ENCODE data around the gene KRTAP5-8.
A peak's percentile ranks its signal among the peaks of the same experiment; 100 is the strongest.
"Not testable (repeated sequence)": the region's sequence is repeated elsewhere in the genome, so short reads cannot be mapped to it uniquely, and the experiment has no call there.

KRTAP5-8 gene, protein sequence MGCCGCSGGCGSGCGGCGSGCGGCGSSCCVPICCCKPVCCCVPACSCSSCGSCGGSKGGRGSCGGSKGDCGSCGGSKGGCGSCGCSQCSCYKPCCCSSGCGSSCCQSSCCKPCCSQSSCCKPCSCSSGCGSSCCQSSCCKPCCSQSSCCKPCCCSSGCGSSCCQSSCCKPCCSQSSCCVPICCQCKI

DNA sequence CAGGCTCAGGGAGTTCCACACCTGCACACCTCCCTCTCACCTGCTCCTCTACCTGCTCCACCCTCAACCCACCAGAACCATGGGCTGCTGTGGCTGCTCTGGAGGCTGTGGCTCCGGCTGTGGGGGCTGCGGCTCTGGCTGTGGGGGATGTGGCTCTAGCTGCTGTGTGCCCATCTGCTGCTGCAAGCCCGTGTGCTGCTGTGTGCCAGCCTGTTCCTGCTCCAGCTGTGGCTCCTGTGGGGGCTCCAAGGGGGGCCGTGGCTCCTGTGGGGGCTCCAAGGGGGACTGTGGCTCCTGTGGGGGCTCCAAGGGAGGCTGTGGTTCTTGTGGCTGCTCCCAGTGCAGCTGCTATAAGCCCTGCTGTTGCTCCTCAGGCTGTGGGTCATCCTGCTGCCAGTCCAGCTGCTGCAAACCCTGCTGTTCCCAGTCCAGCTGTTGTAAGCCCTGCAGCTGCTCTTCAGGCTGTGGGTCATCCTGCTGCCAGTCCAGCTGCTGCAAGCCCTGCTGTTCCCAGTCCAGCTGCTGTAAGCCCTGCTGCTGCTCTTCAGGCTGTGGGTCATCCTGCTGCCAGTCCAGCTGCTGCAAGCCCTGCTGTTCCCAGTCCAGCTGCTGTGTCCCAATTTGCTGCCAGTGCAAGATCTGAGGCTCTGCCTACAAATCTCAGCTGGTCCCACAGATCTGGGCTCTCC, at the start of gene KRTAP5-8:
Gene KRTAP5-8, plus strand, starts transcription at position 49 of the 689 bp plus-strand sequence. Its CDS starts 31 bp downstream, at position 80.
- not testable (repeated sequence) for H3K9me3 Mint-ChIP-seq, H3K27me3 Mint-ChIP-seq, H3K4me1 Mint-ChIP-seq, H3K27ac Mint-ChIP-seq, H3K4me3 Mint-ChIP-seq, H3K36me3 Mint-ChIP-seq

DNA sequence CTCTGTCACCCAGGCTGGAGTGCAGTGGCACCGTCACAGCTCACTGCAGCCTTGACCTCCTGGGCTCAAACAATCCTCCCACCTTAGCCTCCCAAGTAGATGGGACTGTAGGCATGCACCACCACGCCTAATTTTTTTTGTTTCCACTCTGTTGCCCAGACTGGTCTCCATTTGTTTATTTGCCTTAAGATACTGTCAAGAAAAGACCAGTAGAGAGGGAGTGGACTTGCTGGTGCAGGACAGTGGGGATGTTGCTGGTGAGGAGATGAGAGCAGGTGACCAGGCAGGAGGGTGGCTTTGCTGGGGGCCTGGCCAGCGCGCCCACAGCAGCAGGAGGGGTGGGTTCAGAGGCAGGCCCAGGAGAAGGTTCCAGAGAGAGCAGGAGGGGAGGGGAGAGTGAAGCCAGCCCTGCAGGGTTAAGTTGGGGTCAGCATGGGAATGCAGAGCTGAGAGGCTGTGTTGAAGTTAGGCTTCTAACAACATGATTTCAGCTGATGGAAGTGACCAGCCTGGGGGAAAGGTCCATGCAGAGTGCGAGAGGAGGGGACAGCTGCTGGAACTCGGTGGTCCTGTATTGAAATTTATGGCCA, 49.0 kb upstream of the KRTAP5-8 start:
- no peaks in the 10 kb centered on the region for H3K9me3 Mint-ChIP-seq
- peaks cover 11% of the 10 kb centered on the region for H3K4me1 Mint-ChIP-seq
- no peak overlapping the region for H3K27ac Mint-ChIP-seq
- no peak overlapping the region for H3K4me3 Mint-ChIP-seq
- peaks cover 46% of the 10 kb centered on the region for H3K36me3 Mint-ChIP-seq
- no peaks in the 10 kb centered on the region for H3K27me3 Mint-ChIP-seq

DNA sequence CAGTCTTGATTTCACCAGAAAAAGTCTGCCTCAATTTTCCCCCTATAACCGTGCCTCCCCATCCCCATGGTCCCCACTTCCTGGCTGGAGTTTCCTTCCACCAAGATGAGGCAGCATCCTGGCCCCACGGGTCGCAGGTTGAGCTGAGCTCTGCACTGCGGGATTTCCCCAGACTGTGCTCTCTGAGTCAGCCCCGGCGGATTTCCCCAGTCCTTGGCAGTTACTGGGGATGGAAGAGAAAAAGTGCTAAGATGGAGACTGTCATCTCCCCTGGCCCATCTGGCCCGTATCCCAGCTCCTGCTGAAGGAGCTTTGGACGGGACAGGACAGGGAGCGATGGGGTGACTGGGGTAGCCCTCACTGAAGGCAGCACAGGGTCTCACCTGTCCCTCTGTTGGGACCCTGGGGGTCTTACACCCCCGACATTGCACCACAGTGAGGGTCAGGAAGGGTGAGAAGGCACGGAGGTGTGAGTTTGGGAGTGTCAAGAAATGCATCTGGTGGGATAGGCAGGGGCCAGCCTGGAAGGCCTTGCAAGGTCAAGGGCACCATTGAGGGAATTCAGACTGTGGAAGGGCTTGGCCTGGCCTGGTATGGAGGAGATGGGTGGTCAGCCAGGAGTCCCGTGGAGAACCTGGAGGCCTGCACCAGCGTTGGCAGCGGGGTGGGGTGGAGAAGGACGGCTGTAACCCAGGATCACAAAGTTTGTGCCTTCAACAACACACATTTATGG, 48.3 kb upstream of the KRTAP5-8 start:
- no peaks in the 10 kb centered on the region for H3K9me3 Mint-ChIP-seq
- H3K27me3 Mint-ChIP-seq = no peaks in the 10 kb centered on the region
- peaks cover 42% of the 10 kb centered on the region for H3K36me3 Mint-ChIP-seq
- peak overlapping the region; percentile 73 for H3K27ac Mint-ChIP-seq
- peaks cover 11% of the 10 kb centered on the region for H3K4me1 Mint-ChIP-seq
- no peak overlapping the region for H3K4me3 Mint-ChIP-seq

DNA sequence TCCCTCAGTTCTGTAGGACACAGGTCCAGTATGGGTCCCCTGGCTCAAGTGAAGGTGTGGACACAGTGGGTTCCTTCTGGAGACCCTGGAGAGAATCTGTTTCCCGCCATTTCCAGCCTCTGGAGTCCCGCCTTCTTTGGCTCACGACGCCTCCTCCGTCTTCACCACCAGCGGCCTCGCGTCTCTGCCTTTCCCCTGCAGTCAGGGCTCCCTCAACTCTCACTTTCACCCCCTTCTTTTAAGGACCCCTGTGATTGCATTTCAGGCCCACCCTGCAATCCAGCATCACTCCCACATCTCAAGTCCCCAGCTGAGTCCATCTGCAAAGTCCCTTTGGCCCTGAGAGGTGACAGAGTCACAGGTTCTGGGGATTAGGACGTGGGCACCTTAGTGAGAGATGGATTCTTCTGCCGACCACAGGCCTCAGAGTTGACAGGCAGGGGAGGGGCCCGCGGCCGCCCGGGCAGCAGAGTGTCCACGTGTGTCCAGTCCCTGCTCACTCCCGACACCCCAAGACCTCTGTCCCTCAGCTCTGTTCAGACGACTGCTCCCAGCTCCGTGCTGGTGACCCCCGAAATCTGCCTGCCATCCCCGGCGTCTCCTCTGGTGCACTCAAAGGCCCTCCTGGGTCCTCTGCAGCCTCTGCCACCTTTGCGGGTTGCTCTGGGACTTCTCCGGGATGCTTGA, 47.6 kb upstream of the KRTAP5-8 start:
- H3K4me1 Mint-ChIP-seq = peaks cover 11% of the 10 kb centered on the region
- no peaks in the 10 kb centered on the region for H3K27me3 Mint-ChIP-seq
- no peak overlapping the region for H3K4me3 Mint-ChIP-seq
- no peak overlapping the region for H3K27ac Mint-ChIP-seq
- peaks cover 44% of the 10 kb centered on the region for H3K36me3 Mint-ChIP-seq
- H3K9me3 Mint-ChIP-seq = no peaks in the 10 kb centered on the region

DNA sequence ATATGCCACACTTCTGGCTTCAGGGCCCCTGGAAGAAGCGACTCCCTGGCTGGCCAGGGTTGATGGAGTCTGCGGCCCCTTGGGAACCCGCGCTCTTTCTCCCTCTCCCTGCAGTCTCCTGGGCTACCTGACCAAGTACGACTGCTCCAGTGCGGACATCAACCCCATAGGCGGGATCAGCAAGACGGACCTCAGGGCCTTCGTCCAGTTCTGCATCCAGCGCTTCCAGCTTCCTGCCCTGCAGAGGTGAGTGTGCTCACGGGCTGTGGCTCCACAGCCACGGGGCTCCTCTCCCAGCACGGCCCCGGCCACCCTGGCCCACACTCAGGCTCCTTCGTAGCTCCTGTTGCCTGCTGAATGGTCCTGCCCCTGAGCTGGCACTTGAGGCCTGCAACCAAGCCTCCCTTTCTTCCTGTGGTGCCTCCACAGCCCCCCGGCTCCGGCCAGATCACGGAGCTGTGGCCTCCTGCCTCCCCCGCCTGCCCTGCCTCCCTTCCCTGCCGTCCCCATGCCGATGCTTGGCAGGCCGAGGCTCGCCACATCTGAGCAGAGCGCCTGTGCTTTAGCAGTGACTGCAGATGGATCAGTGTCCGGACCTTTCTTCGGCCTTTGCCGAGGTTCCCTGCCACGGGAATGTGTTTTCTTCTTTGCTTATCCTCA, 47.0 kb upstream of the KRTAP5-8 start:
- no peaks in the 10 kb centered on the region for H3K27me3 Mint-ChIP-seq
- H3K27ac Mint-ChIP-seq = no peak overlapping the region
- H3K9me3 Mint-ChIP-seq = no peaks in the 10 kb centered on the region
- peaks cover 47% of the 10 kb centered on the region for H3K36me3 Mint-ChIP-seq
- peaks cover 11% of the 10 kb centered on the region for H3K4me1 Mint-ChIP-seq
- no peak overlapping the region for H3K4me3 Mint-ChIP-seq

DNA sequence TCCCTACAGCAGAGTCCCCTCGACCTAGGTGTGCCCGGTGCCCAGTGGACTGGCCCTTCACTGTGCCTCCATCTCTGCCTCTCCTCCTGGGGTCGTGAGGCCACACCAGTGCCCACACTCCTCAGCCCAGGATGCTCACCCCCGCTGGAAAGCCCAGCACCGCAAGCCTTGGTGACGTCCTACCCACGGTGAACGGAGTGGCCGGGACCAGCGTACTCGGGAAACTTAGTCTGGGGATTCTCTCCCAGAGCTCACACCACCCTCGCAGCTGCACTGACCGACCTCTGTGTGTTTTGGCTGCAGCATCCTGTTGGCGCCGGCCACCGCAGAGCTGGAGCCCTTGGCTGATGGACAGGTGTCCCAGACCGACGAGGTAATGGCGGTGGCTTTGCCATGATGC, 46.3 kb upstream of the KRTAP5-8 start:
- no peaks in the 10 kb centered on the region for H3K27me3 Mint-ChIP-seq
- peaks cover 11% of the 10 kb centered on the region for H3K4me1 Mint-ChIP-seq

DNA sequence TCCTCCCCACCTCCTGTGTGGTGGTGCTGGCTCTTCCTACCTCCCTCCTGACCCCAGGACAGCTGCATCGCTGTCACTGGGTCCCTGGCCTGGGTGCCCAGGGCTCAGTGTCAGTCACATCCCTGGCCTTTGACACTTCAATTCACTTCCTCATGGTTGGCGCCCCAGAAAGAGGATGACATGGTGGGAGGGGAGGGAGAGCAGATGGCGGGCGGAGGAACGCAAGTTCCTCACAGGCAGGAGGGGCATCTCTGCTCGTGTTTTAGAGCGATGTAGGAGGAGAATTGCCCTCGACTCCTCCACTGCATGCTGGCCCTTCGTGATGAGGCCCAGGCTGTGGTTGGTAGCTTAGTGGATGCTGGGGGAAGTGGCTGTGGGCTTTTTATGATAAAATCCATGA, 45.9 kb upstream of the KRTAP5-8 start:
- Mint-ChIP-seq H3K4me1 (peaks cover 11% of the 10 kb centered on the region), H3K9me3 (no peaks in the 10 kb centered on the region), H3K36me3 (peaks cover 43% of the 10 kb centered on the region), H3K27ac (no peak overlapping the region), H3K4me3 (no peak overlapping the region), H3K27me3 (no peaks in the 10 kb centered on the region)

More for the DNA sequence above, 46.3 kb upstream of the KRTAP5-8 start:
- H3K27ac Mint-ChIP-seq = no peak overlapping the region
- no peaks in the 10 kb centered on the region for H3K9me3 Mint-ChIP-seq
- H3K4me3 Mint-ChIP-seq = no peak overlapping the region
- peaks cover 41% of the 10 kb centered on the region for H3K36me3 Mint-ChIP-seq

DNA sequence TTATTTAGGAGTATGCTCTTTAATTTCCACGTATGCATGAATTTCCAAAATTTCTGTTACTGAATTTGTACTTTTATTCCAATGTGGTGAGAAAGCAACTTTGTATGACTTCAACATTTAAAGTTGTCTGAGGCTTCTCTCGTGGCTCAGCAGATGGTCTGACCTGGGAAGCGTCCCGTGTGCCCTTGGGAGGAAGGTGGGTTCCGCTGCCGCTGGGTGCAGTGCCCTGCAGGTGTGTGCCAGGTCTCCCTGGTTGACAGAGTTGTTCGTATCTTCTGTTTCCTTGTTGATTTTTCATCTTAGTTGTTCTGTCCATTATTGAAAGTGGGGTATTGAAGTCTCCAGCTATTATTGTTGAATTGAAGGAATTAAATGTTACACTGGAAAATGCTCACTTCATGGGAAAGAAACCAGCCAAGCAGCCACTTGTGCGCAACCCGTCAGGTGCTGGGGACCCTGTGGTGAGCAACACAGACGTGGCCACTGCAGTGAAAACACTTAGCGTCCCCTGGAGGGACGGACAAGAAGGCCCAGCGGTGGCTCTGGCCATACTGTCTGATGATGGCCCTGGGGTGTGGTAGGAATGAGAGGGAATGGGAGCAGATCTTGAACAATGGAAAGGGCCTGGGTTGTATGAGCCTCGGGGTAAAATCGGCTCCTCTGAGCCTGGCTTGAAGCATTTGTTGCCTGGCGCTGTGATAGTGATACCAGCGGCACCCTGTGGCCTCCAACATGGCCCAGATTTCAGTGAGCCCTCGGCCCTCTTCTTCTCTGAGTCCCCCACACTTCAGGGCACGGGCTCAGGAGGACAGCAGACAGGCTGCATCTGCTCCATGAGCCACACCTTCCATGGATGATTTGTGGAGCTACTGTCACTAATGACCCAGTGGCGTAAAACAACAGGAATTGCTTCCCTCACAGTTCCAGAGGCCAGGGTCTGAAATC, 42.3 kb upstream of the KRTAP5-8 start:
- Mint-ChIP-seq H3K4me1 (no peaks in the 10 kb centered on the region), H3K9me3 (no peaks in the 10 kb centered on the region), H3K27me3 (no peaks in the 10 kb centered on the region), H3K4me3 (no peak overlapping the region), H3K27ac (no peak overlapping the region), H3K36me3 (peaks cover 41% of the 10 kb centered on the region)

DNA sequence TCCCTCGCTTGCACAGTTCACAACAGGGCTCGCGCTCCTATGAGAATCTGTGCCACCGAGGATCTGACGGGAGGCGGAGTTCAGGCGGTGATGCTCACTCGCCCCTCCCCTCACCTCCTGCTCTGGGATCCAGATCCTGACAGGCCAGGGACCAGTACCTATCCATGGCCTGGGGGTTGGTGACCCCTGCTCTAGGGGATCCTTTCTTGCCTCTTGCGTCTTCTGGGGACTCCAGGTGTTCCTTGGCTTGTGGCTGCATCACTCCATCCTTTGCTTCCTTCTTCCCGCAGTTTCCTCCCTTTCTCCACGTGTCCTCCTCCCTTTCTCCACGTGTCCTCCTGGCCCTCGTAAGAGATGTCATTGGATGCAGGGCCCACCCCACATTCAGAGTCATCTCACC, 41.4 kb upstream of the KRTAP5-8 start:
- H3K27me3 Mint-ChIP-seq = no peaks in the 10 kb centered on the region
- H3K9me3 Mint-ChIP-seq = no peaks in the 10 kb centered on the region
- no peaks in the 10 kb centered on the region for H3K4me1 Mint-ChIP-seq
- no peak overlapping the region for H3K27ac Mint-ChIP-seq
- H3K4me3 Mint-ChIP-seq = no peak overlapping the region
- peaks cover 39% of the 10 kb centered on the region for H3K36me3 Mint-ChIP-seq

DNA sequence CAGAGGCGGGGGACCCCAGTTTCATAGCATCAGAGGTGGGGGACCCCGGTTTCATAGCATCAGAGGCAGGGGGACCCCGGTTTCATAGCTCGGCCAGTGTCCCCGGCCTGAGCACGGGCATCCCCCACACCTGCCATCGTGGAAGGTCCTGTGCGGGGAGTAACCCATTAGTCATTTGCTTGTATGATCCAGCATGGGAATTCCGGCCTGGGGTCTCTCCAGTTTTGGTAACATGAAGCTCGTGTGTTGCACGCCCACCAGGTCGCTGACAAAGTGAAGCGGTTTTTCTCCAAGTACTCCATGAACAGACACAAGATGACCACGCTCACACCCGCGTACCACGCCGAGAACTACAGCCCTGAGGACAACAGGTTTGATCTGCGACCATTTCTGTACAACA, 39.7 kb upstream of the KRTAP5-8 start:
- Mint-ChIP-seq H3K27me3 (no peaks in the 10 kb centered on the region), H3K9me3 (no peaks in the 10 kb centered on the region), H3K4me1 (no peaks in the 10 kb centered on the region), H3K27ac (no peak overlapping the region), H3K4me3 (no peak overlapping the region), H3K36me3 (peaks cover 30% of the 10 kb centered on the region)

DNA sequence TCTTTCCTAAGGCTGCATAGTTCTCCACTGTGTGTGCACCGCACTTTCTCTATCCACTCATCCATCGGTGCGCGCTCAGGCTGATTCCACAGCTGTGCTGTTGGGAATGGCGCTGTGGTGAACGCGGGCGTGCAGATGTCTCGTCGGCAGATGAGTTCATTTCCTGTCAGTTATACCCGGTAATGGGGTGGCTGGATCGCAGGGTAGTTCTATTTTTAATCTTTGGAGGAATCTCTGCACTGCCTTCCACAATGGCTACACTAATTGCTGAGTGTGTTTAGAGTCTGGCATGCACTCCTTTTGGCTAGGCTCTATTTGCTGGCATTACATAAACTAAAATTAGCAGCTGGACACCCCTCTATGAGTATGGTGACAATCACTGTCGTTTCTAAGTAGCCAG, 38.7 kb upstream of the KRTAP5-8 start:
- H3K9me3 Mint-ChIP-seq = no peaks in the 10 kb centered on the region
- H3K27me3 Mint-ChIP-seq = no peaks in the 10 kb centered on the region
- no peak overlapping the region for H3K4me3 Mint-ChIP-seq
- H3K36me3 Mint-ChIP-seq = peaks cover 33% of the 10 kb centered on the region
- no peaks in the 10 kb centered on the region for H3K4me1 Mint-ChIP-seq
- no peak overlapping the region for H3K27ac Mint-ChIP-seq

DNA sequence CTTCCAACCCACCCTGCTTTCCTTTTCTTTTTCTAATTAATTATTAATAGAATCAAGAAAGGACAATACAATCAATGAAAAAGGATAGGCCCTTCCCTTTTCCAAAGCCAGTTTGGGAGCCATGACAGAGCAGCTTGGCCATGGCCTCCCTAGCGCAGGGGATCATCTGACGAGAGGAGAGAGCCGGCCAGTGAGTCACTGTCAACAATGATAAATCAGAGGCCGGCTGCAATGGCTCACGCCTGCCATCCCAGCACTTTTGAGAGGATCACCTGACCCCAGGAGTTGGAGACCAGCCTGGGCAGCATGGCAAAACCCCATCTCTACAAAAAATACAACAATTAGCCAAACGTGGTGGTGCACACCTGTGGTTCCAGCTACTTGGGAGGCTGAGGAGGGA, 38.3 kb upstream of the KRTAP5-8 start:
- Mint-ChIP-seq H3K27ac (no peak overlapping the region), H3K36me3 (peaks cover 33% of the 10 kb centered on the region), H3K9me3 (no peaks in the 10 kb centered on the region)

DNA sequence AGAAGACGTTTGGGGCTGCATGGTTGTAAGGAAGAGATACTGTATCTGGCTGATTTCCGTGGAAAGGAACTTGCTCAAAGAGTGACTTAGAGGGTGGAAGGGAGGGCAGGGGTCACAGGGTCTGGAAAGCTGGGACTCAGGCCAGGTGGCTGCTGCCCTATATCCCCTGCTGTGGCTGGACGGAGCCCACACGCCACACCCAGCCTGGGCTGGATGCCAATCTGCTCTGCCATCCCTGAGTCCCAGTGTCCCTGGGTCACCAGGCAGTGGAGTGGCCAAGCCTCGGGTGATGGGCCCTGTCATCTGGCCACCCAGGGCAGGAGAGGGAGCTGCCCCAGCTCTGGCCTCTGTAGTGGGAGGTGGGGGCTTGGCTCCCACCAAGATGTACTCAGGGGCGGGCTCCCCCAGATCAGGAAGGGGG, 37.2 kb upstream of the KRTAP5-8 start:
- Mint-ChIP-seq H3K27me3 (no peaks in the 10 kb centered on the region), H3K27ac (no peak overlapping the region), H3K4me1 (no peaks in the 10 kb centered on the region), H3K4me3 (no peak overlapping the region), H3K9me3 (no peaks in the 10 kb centered on the region), H3K36me3 (peaks cover 31% of the 10 kb centered on the region)

More for the DNA sequence above, 38.3 kb upstream of the KRTAP5-8 start:
- Mint-ChIP-seq H3K4me3 (no peak overlapping the region), H3K4me1 (no peaks in the 10 kb centered on the region), H3K27me3 (no peaks in the 10 kb centered on the region)
